PC-3 (cell line): Measurements from ENCODE around the gene TXNDC16. TPM values are rescaled to one million over a fixed set of nuclear protein-coding genes. Genes with fewer than 3 reads are reported as not detected.

Experiments
- ATAC-seq: fragments of 200-7000 bp; cut with Tn5 transposase; 2 replicates; pipeline ENCODE4 v1.9.1; 2020; ENCODE audit warnings: mild to moderate bottlenecking, moderate library complexity
- BruUV-seq: library from RNA; stranded (reverse); fragments of 400-500 nt; replicated peaks from 2 replicates; lab custom pipeline; 2021; lab: Mats Ljungman, UMichigan
- CTCF ChIA-PET: fragments of 300-600 bp; sonication (Branson Sonifier 250); formaldehyde crosslinking; loops from one replicate; lab custom pipeline; 2022; ENCODE audit warnings: antibody characterized with exemption; lab: Charles Lee
- POLR2A ChIA-PET: fragments of 300-600 bp; sonication (Branson Sonifier 250); formaldehyde crosslinking; loops from one replicate; lab custom pipeline; 2022; ENCODE audit warnings: antibody characterized with exemption; ENCODE audit not compliant: unreplicated experiment; lab: Charles Lee
- DNase-seq: peaks from one replicate; pipeline ENCODE4 v3.0.0-alpha.2; 2015
- H2AFZ ChIP-seq: fragments of 300-600 bp; sonication (generic); 2 replicates; pipeline ENCODE4 v1.6.0; 2016; ENCODE audit warnings: antibody characterized with exemption, low read length
- H3F3A ChIP-seq: fragments of 300-600 bp; sonication (generic); one replicate; pipeline ENCODE4 v1.6.0; 2017; ENCODE audit warnings: antibody characterized with exemption, low read length, control low read depth, mild to moderate bottlenecking; ENCODE audit not compliant: unreplicated experiment
- H3K27ac ChIP-seq: fragments of 300-600 bp; sonication (generic); 2 replicates; pipeline ENCODE4 v1.5.1; 2016; ENCODE audit warnings: mild to moderate bottlenecking, low read length
- H3K27me3 ChIP-seq: fragments of 300-600 bp; sonication (generic); 2 replicates; pipeline ENCODE4 v1.6.1; 2016; ENCODE audit warnings: low read length, mixed read lengths
- H3K36me3 ChIP-seq: fragments of 300-600 bp; sonication (generic); 2 replicates; pipeline ENCODE4 v1.6.1; 2016; ENCODE audit warnings: low read depth, mixed run types, low read length, mixed read lengths
- H3K4me1 ChIP-seq: fragments of 300-600 bp; sonication (generic); 2 replicates; pipeline ENCODE4 v1.5.1; 2016; ENCODE audit warnings: low read length; ENCODE audit not compliant: insufficient read depth
- H3K4me2 ChIP-seq: fragments of 300-600 bp; sonication (generic); 2 replicates; pipeline ENCODE4 v1.6.0; 2016; ENCODE audit warnings: low read length
- H3K4me3 ChIP-seq: fragments of 300-600 bp; sonication (generic); 2 replicates; pipeline ENCODE4 v1.5.1; 2016; ENCODE audit warnings: mild to moderate bottlenecking, low read length, mixed read lengths
- H3K79me2 ChIP-seq: fragments of 300-600 bp; sonication (generic); 2 replicates; pipeline ENCODE4 v1.6.1; 2017; ENCODE audit warnings: low read length, mixed read lengths
- H3K9ac ChIP-seq: fragments of 300-600 bp; sonication (generic); 2 replicates; pipeline ENCODE4 v1.6.0; 2016; ENCODE audit warnings: mild to moderate bottlenecking, low read length
- H3K9me2 ChIP-seq: fragments of 300-600 bp; sonication (generic); replicated peaks from 2 replicates; pipeline ENCODE4 v1.6.1; 2016; ENCODE audit warnings: mixed run types, low read length, mixed read lengths
- H3K9me3 ChIP-seq: fragments of 300-600 bp; sonication (generic); 2 replicates; pipeline ENCODE4 v1.6.1; 2016; ENCODE audit warnings: low read length, mixed read lengths
- H4K20me1 ChIP-seq: fragments of 300-600 bp; sonication (generic); 2 replicates; pipeline ENCODE4 v1.6.1; 2016; ENCODE audit warnings: low read length, mixed read lengths
- EZH2 ChIP-seq: fragments of 300-600 bp; sonication (generic); IDR thresholded peaks from one replicate; pipeline ENCODE4 v1.6.1; 2017; ENCODE audit warnings: antibody characterized with exemption, mild to moderate bottlenecking, low read length; ENCODE audit not compliant: unreplicated experiment
- EZH2phosphoT487 ChIP-seq: fragments of 300-600 bp; sonication (generic); IDR thresholded peaks from 2 replicates; pipeline ENCODE4 v1.6.1; 2018; ENCODE audit warnings: mild to moderate bottlenecking, antibody characterized with exemption, low read length, borderline replicate concordance
- intact Hi-C: fragments of 100-400 bp; cut with micrococcal nuclease; formaldehyde crosslinking; loops from 2 replicates; pipeline ENCODE4 v1.9.0; 2023
- total RNA-seq: library from RNA; depleted of rRNA; stranded (reverse); fragments of >200 nt; gene quantifications from 2 replicates; pipeline ENCODE4 v1.2.3, GENCODE V29; 2014
- TF ChIP-seq, protein P1 (sequence below): fragments of 300-600 bp; sonication (generic); conservative IDR thresholded peaks from 2 replicates; pipeline ENCODE4 v1.5.1; 2017; ENCODE audit warnings: antibody characterized with exemption, low read depth, mild to moderate bottlenecking, low read length

Gene TXNDC16
- total RNA-seq, 1 experiment from 2014 or later: 4.0 TPM

DNA sequence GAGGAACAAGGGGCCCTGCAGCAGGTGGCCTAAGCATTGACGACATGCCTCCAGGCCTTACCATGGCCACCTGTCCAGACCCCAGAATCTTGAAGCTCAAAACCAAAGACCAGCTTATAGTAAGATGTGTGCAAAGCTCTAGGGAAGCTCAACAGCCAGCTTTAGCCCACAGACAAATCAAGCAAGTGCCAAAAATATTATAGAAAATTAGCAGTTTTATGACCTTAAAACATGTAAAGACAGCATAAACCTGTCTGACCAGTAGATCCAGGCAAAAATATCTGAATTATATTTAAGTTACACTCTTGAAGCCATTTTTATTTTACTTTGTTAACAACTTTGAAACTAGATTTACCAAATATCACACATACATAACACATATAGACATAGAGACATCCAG, 90.6 kb downstream of the TXNDC16 start:
- Histone ChIP-seq H3K27me3 (no peaks in the 10 kb centered on the region), H3K9me2 (no peaks in the 10 kb centered on the region), H3K36me3 (peaks cover 20% of the 10 kb centered on the region), H3K27ac (no peak overlapping the region), H4K20me1 (no peaks in the 10 kb centered on the region), H2AFZ (no peak overlapping the region), H3K9ac (no peak overlapping the region), H3K4me2 (no peak overlapping the region), H3K9me3 (peaks cover 6% of the 10 kb centered on the region), H3K4me3 (no peak overlapping the region), H3K79me2 (no peaks in the 10 kb centered on the region), H3K4me1 (peaks cover 25% of the 10 kb centered on the region), H3F3A (no peaks in the 10 kb centered on the region)
- ChIA-PET CTCF (no interaction called here), POLR2A (no interaction called here)
- no TSS peak for BruUV-seq
- TF ChIP-seq, protein P1, sequence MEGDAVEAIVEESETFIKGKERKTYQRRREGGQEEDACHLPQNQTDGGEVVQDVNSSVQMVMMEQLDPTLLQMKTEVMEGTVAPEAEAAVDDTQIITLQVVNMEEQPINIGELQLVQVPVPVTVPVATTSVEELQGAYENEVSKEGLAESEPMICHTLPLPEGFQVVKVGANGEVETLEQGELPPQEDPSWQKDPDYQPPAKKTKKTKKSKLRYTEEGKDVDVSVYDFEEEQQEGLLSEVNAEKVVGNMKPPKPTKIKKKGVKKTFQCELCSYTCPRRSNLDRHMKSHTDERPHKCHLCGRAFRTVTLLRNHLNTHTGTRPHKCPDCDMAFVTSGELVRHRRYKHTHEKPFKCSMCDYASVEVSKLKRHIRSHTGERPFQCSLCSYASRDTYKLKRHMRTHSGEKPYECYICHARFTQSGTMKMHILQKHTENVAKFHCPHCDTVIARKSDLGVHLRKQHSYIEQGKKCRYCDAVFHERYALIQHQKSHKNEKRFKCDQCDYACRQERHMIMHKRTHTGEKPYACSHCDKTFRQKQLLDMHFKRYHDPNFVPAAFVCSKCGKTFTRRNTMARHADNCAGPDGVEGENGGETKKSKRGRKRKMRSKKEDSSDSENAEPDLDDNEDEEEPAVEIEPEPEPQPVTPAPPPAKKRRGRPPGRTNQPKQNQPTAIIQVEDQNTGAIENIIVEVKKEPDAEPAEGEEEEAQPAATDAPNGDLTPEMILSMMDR: no peak
- TF ChIP-seq EZH2phosphoT487: no peak
- TF ChIP-seq EZH2: no peak
- intact Hi-C loops: no loop called here
- DNase-seq (no peak), ATAC-seq (no peak)

DNA sequence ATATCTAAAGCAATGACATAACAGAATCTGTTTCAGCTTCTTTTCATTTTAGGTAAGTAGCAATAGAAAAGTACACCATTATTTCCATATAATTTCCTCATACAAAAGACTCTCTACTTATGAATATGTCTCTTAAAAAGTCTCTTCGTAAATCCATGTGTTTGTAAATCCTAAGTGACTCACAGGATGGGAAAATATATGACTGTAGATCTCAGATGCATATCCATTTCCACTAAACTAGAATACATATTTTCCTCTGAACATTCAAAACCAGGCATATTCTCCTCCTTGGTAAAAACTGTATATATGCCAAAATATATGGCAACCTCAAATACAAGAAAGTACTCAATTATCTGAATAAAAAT, 93.6 kb downstream of the TXNDC16 start:
- H3K27ac ChIP-seq: peak overlapping the region; percentile 88
- DNase-seq (peak; percentile 72), ATAC-seq (peak; percentile 72)
- H3K79me2 ChIP-seq: no peaks in the 10 kb centered on the region
- peaks cover 6% of the 10 kb centered on the region for H3K9me3 ChIP-seq
- TF ChIP-seq, protein P1: no peak
- no peak for TF ChIP-seq EZH2
- no peak for TF ChIP-seq EZH2phosphoT487
- no peaks in the 10 kb centered on the region for H3K9me2 ChIP-seq
- H2AFZ ChIP-seq: no peak overlapping the region
- H3K4me1 ChIP-seq: peaks cover 40% of the 10 kb centered on the region
- no peaks in the 10 kb centered on the region for H3F3A ChIP-seq
- peak overlapping the region; percentile 72 for H3K9ac ChIP-seq
- H3K4me3 ChIP-seq: peak overlapping the region; percentile 35
- intact Hi-C loops: loop anchor here (1.0 to 5.0 kb wide), 5 partner anchors 46 to 130 kb away; no protein-coding TSS in a partner anchor
- POLR2A ChIA-PET: no interaction called here
- no peaks in the 10 kb centered on the region for H4K20me1 ChIP-seq
- CTCF ChIA-PET: no interaction called here
- peaks cover 20% of the 10 kb centered on the region for H3K36me3 ChIP-seq
- BruUV-seq: no TSS peak
- H3K4me2 ChIP-seq: peak overlapping the region; percentile 70
- no peaks in the 10 kb centered on the region for H3K27me3 ChIP-seq

DNA sequence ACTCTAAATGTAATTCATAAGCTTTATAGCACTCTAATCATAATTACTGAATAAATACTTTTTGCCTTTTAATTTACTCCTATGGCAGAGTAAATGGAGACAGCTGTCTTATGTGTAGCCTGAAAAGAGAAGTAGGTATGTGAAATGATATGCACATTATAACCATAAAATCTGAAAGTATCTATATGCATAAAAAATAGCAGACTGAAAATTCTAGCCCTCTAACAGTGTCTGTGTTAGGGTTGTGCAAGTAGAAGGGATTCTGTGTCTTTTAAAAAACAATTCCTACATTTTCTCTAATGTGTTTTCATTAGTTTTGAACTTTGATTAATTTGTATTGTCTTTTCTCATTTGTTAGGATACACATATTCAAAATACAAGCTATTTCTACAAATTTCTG, 94.9 kb downstream of the TXNDC16 start:
- Histone ChIP-seq H3K9ac (no peak overlapping the region), H3K4me2 (peak overlapping the region; percentile 10; the same call in 1 of the 2 replicates), H3K9me2 (no peaks in the 10 kb centered on the region), H3K36me3 (peaks cover 11% of the 10 kb centered on the region), H3K27me3 (no peaks in the 10 kb centered on the region), H3K79me2 (no peaks in the 10 kb centered on the region), H3F3A (no peaks in the 10 kb centered on the region), H3K27ac (peak overlapping the region; percentile 88), H4K20me1 (no peaks in the 10 kb centered on the region), H3K4me1 (peaks cover 40% of the 10 kb centered on the region), H2AFZ (no peak overlapping the region), H3K9me3 (peaks cover 6% of the 10 kb centered on the region), H3K4me3 (no peak overlapping the region)
- TF ChIP-seq EZH2 (no peak), EZH2phosphoT487 (no peak)
- TF ChIP-seq, protein P1: no peak
- DNase-seq (no peak), ATAC-seq (no peak)
- no TSS peak for BruUV-seq
- POLR2A ChIA-PET: interaction anchor here (0.7 kb wide), 1 partner anchor 217 kb away, joined by 3 read pairs; no protein-coding TSS in a partner anchor
- CTCF ChIA-PET: no interaction called here
- intact Hi-C loops: loop anchor here (5.0 kb wide), 1 partner anchor 45 kb away; no protein-coding TSS in a partner anchor
